NCI-H1105 (cell line): ENCODE results near the gene ARID3B.
A peak's percentile ranks its signal among the peaks of the same experiment; 100 is the strongest.
"Not testable (repeated sequence)": the region's sequence is repeated elsewhere in the genome, so short reads cannot be mapped to it uniquely, and the experiment has no call there.

Source experiments
- DNase-seq: peaks from one replicate; lab custom pipeline; 2025; lab: John Stamatoyannopoulos, UW

ARID3B gene

DNA sequence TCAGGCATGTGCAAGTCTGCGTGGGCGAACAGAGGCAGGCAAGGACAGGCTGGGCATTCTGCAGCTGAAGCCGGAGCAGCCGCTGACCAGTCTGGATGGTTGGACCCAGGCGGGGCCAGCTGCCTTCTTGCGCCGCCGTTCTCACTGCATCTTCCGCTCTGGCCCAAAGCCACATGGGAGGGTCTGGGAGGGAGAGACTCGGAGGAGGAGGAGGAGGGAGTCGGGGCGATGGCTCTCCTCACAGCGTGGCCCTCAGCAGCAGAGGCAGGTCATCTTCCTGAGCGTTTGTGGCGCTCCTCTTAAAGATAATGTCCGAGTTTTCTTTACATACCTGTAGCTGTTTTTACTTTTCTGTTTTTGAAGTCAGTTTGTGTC is 80.5 kb downstream of the ARID3B start:
- DNase-seq: no peak

DNA sequence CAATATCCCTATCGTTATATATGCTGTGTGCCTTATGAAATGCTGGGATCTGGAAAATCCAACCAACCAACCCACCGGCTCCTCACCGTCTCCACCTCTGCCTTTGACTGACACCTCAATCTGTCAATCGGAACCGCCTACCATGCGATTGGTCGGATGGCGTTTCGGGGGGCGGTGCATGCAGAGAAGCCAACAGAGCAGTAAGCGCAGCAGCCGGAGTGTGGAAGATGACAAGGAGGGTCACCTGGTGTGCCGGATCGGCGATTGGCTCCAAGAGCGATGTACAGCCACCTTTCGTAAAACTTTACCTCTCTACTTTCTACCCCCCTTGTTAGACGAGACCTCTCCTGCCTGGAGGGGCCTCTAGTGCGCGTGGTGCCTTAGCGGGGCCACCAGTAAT is 80.9 kb downstream of the ARID3B start:
- no peak for DNase-seq

DNA sequence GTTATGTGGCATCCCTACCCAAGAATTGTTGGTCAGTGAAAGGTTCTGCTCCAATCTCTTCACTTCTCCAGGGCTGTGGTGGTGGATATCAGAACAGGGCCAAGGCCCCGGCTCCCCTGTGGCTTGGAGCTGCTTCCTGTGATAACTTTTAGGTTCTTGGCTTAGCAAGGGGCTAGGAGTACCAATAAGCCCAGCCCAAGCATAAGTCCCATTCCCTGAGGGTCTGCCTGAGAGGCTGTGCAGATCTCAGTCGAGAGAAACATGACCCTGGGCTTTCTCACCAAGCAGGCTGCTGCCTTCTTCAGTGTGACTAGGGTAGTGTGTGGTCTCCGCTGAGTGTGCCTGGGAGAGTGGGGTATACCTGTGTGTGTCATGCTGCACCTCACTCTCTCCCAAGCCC is 81.7 kb downstream of the ARID3B start:
- no peak for DNase-seq

DNA sequence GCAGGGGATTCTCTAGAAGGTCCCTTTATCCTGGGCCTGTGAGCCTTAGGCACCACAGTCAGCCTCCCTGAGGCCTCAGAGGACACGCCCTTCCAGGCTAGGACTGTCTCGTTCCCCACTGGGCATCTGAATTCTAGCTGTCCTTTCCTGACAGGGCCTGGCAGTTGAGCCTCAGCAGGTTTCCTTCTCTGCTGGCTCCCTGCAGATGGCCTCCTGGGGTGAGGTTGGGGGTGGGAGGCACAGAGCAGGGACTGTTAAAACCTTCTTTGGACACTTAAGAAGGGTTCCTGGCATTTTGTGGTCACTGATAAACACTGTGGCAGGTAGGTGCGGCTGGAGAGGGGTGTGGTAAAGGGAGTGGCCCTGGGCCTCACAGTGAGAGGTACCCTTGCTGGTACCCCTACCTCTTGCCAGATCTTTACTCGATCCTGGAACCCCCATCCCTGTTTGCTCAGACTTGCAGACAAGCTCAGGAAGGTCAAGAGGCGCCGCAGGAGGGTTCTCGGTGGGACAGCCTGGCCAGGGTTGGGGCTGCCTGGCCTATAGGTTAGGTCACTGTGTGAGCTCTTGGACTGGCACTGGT is 83.1 kb downstream of the ARID3B start:
- DNase-seq: no peak

DNA sequence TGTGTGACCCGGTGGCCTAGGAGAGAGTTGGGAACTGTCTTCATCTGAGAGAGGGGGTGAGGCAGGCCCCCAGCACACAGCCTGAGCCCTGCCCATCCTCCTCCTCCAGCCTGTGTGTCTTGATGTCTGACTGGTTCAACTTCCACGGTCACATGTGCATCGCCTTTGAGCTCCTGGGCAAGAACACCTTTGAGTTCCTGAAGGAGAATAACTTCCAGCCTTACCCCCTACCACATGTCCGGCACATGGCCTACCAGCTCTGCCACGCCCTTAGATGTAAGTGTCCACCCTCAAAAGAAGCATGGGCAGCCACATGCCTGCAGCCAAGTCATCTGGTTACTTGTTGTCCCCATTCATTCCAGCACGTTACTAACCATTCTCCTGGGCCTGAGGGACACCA is 84.7 kb downstream of the ARID3B start:
- DNase-seq: no peak

DNA sequence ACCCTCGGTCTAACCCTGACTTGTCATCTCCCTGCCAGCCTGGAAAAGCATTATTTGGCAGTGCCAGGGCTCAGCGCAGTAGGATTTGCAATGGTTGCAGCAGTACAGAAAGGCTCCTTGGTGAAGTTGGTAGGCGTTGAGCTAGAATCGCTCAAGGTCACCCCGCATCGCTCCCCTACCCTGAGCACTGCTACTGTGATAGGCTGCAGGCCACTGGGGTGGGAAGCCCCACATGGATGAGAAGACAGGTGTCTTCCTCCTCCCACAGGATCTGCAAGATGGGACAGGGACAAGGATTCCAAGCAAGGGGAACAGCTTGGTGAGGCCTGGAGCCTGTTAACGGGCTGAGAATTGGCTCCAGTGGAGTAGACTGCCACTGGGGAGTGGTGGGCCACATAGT is 85.3 kb downstream of the ARID3B start:
- DNase-seq: no peak

DNA sequence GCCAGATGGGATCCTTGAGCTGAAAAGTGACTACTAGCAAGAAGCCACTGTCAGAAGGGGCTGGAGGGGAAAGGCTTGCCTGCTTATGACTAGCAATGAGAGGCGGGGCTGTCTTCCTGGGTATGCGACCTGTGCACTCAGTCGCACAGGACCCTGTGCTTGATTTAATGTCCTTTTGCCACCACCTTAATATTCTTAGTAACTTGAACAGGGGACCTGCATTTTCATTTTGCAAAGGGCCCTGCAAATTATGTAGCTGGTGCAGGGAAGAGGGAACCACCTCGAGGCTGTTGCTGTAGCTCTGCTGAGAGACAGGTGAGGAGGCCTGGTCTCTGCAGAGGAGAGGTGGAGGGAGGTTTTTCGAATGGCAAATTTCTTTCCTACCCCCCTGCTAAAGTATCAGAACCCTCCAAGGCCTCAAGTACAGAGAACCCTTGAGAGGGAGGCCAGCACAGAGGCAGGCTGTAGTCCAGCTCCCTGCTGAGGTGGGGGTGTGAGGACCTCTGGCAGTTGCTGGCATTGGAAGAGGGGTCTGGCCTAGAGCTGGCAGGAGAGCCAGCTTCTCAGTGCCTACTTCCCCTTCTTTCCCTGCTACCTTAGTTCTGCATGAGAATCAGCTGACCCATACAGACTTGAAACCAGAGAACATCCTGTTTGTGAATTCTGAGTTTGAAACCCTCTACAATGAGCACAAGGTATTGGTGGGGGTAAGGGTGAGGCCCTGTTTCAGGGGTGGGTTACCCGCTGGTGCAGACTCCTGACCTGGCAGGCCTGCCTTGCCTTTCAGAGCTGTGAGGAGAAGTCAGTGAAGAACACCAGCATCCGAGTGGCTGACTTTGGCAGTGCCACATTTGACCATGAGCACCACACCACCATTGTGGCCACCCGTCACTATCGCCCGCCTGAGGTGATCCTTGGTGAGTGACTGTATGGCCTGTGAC is 86.0 kb downstream of the ARID3B start:
- no peak for DNase-seq

DNA sequence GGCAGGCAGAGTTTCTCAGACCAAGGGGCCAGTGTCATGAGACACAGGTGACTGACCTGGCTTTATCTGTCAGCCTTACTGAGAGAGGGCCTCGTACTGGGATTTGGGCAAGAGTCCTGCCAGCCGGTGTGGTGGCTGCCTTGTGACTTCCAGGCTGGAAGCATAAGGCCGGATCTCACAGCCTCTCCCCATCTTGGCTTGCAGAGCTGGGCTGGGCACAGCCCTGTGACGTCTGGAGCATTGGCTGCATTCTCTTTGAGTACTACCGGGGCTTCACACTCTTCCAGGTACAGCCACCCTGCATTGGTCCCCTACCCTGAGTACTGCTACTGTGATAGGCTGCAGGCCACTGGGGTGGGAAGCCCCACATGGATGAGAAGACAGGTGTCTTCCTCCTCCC is 86.7 kb downstream of the ARID3B start:
- no peak for DNase-seq

DNA sequence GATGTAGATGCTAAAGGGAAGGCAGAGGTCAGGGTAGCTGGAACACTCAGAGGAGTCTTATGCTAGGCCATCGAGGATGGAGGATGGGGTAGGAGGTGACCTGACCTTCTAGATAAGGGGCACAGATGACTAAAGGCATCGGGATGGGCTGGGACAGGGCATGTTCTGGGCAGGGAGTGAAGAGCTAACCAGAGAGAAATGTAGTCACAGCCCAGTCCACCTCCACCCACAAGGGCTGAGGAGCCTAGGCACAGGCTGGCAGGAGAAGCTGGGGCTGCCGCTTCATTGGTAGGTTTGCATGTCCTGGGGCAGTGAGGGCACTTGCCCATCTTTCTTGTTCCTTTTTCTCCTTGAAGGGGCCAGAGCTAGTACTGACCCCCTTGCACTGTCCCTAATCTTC is 87.2 kb downstream of the ARID3B start:
- no peak for DNase-seq

DNA sequence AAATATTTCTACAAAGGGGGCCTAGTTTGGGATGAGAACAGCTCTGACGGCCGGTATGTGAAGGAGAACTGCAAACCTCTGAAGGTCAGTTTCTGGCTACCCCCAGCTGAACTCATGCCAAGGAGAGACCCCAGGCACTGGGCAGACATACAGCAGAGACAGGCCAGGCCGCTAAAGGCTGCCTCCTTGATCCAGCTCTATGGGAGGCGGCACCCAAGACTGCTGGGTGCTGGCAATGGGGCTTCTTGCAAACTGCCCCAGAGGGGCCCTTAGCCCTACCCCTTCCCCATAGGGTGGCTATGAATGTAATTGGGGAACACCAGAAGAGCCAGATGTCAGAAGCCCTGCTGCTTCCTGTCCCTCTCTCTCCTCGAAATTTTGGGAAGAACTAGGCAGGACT is 87.9 kb downstream of the ARID3B start:
- DNase-seq: no peak

DNA sequence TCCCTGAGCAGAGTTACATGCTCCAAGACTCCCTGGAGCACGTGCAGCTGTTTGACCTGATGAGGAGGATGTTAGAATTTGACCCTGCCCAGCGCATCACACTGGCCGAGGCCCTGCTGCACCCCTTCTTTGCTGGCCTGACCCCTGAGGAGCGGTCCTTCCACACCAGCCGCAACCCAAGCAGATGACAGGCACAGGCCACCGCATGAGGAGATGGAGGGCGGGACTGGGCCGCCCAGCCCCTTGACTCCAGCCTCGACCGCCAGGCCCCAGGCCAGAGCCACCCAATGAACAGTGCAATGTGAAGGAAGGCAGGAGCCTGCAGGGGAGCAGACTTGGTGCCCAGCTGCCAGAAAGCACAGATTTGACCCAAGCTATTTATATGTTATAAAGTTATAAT is 88.7 kb downstream of the ARID3B start:
- DNase-seq: not testable (repeated sequence)

DNA sequence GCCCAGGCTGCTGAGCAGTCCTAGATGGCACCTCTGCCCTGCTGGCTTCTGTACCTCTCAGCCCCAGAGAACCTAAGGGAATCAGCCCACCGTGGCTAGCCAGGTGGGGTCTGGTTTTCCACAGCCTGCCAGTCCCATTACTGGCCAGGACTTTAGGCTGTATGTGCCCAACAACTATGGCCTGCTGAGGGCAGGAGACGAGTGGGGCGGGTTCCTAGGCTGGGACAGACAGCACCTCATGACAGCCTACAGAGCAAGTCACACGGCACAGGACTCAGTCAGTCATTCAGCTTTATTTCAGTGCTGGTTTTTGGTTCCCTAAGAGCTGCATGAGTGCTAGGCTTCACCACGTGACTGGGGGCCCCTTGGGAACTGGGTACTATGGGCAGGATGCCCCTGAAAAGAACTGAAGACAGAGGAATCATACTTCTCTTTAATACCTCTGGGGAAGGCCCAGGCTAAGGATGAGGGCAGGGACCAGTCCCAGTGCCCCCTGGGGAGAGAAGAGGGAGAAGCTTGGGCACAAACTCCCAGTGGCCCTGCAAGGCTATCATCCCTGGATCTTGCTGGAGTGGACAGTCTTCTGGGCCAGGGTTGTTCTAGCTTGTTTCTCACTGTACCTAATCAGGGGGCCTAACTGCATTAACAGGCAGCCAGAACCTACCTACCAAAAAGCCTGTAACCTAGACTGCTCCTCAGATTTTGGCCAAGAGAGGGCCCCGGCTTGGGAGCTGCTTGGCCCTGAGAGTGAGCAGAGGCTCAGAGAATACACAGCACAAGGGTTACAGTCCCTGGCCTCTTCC is 89.5 kb downstream of the ARID3B start:
- DNase-seq: no peak

DNA sequence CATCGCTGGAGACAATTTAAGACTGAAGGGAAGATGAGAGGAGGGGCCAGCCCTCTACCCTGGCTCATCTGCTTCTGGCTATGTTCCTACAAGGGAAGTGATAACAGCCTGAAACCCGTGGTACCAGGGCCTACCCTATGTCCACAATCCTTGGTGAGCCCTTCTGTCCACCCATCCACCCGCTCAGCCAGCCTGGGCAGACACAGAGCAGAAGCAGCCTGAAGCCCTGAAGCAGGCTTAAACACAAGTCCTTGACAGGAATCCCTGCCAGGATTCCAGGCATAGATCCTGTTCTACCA is 90.0 kb downstream of the ARID3B start:
- no peak for DNase-seq

DNA sequence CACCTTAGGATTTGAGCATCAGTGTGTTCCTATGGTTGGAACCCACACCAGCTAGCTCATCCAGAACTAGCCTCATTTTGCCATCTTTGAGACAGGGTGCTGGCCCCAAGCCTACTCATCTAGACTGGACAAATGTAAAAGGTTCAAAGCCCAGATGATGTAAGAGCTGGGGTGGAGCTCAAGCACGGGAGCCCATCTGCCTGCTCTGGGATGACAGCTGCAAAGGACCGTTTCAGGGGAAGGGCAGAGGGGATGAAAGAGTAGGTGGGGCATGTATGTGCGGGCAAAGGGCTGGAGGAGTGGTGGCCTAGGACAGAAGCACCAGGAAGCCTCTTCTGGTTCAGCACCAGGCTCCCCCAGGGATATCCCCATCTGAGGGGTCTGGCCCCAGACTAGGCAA is 90.4 kb downstream of the ARID3B start:
- no peak for DNase-seq

DNA sequence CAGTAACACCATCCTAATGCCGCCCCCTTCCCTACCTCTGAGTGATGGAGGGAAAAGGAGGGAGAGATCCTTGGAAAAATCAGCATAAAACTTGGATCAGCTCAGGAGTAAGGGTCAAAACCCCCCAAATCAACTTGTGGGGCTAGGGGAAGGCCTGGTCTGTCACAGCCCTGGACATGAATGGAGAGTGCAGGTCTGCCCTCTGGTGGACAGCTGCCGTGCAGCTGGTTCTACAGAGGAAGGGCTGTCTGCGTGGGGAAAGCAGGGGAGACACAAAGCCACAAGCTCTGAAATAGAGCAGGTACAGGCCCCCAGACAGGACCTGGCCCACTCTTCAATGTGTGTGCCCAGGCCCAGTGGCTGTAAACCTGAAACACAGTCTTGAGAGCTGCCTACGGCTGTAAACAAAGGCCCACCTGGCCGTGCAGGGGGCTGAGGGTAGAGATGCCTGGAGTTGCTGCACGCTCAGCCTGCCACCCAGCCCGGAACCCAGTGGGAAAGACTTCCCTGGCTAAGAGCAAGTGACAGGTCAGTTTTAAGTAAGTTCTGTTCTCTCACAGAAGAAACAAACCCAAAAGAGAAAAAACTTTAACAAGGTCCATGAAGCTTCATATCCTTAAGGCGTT is 91.0 kb downstream of the ARID3B start:
- DNase-seq: no peak

DNA sequence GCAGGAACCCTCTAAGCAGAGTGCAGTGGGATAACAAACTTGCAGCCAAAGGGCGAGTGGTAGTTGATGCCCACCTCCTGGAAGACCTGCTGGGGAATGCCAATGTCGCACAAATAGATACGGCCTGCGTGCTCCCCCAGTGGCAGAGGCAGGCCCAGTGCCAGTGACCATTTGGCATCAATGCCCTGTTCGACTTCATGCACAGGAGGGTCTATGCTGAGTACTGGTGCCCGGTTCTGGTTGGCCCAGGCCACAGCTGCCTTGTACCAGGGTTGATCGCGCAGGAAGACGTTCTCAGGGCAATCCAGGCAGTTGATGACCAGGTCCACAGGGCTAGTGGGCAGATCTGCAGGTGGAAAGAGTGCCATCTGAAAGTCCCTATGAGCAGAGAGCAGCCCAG is 91.6 kb downstream of the ARID3B start:
- no peak for DNase-seq

DNA sequence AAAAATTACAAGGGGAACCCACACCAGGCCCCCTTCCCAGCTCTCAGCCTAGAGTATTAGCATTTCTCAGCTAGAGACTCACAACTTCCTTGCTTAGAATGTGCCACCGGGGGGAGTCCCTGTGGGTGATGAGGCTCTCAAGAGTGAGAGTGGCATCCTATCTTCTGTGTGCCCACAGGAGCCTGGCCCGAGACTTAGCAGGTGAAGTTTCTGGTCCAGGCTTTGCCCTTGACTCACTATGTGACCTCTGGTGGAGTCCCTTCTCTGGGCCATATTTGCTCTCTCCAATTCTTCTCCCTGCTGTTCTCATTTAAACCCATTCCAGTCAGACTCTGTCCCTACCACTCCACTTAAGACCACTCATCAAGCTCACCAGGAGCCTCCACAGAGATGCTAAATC is 92.8 kb downstream of the ARID3B start:
- DNase-seq: no peak

DNA sequence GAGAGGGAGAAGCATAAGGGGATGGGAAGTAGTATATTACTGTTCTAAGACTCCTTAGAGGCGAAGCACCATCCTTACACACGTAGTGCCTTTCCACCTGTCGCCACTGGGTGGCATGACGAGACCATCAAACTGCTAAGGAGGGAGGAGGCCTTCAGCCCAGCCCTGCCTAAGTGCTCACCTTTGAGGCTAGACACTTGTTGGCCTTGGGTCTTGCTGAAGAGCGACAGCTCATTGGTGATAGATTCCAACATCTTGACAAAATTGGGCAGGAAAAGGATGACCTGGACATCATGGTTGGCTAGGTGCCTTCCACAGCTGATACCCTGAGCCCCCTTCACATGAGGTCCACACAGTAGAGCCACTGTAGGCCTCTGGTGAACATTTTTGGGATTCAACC is 94.2 kb downstream of the ARID3B start:
- DNase-seq: no peak

DNA sequence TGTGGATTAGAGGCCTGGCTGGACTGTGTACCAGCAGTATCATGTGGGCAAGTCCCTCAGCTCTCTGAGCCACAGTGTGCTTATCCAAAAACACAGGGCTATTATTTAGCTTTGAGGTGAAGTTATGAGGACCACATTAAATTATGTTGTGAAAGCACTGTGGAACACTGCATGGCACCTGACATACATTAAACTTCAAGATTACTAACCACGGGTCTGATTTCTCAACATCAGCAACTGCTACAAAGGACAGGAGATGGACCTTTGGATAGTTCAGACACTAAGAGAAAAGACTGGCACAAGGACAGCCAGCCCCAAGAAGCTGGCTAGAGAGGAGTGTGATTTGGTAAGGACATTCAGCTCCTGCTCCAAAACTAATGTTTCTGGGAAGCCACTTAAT is 96.0 kb downstream of the ARID3B start:
- no peak for DNase-seq

DNA sequence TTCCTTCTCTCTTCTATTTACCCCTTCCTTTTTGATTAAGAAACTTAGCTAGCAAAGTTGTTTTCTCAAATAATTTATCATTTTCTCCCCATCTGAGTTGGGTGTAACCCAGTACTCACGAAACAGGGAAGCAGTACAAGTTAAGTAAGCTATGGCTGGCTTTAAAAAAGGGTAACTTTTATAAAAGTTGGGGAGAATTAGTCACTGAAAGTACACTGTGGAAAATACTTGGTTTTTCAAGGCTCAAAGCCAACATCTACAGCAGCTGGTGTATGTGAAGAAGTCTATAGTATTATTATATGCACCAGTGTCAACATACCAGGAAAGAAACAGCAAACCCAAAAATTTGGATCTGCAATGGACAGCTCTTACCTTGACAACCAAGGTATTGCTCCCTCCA is 100.1 kb downstream of the ARID3B start:
- DNase-seq: no peak

DNA sequence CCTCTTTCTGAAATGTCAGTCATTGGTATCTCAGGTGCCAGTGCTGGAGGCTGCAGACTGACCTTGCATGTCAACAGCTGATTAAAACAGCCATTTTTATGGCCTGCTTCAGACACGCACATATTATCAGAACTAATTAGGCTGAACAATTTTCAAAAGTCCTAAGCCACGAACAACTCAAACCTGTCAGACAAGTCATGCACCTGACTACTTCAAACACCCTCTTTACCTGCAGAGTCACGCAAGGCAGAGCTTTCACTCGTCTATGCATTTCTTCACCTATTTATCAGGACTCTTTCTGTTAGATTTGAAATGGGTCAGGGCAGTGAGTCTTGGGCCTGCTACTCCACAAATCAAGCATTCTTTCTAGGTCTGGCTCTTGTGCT is 101.3 kb downstream of the ARID3B start:
- DNase-seq: peak; percentile 70

DNA sequence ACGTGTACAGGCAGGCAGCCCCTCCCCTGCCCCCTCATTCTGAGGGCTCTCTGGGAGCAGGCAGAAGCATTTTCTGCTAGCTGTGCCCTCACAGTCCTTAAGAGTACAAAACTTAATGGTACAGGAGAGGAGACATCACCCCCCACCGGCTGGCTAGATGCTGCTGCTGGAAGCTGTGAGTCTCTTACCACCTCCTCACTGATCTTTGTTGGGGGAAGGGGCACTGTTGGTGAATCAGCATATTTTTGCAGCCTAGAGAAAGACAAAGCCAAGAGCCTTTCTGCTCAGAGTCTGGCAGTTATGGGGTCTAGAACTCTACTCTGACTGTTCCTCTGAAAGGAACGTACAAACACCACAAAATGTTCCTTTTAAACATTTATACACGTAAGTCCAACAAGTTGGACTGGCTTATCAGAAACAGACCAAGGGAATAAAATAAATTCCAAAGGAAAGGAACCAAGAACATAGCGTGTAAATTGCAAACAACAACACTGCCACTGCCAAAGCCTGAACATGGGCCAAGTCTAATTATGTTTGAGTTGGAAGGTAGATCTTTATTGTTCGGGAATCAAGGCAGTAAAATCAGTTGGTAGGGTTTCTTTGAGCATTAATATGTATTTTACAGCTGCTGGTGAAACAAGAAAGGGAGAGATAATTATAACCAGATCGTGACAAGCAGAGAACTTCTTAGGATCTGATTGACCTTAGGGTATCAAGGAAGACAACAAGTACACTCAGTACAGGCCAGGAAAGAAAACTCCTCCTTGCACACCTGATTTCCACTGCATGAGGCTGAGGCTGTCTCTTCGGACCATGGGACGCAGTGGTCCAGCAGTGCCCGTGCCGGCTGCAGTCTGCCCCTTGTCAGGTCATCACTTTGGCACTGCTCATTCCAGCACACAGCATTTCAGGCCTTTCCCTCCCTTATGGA is 102.0 kb downstream of the ARID3B start:
- DNase-seq: no peak
